ENCODE results near the gene SYNE1.
"Not testable (repeated sequence)": the region's sequence is repeated elsewhere in the genome, so short reads cannot be mapped to it uniquely, and the experiment has no call there.

- TF ChIP-seq SMC3 (conservative IDR thresholded peaks at IDR 0.05; ENCODE audit: poor library complexity); EZH2 (IDR thresholded peaks at IDR 0.05; ENCODE audit: borderline replicate concordance, insufficient read depth, low read length, poor library complexity, severe bottlenecking): not testable (repeated sequence)
Measured at GRCh38 chr6:152614776-152615175, 22.4 kb downstream of the SYNE1 start.
